ENCODE results near the gene ROCK2. TPM values are rescaled to one million over a fixed set of nuclear protein-coding genes. Genes with fewer than 3 reads are reported as not detected.
"Not testable (repeated sequence)": the region's sequence is repeated elsewhere in the genome, so short reads cannot be mapped to it uniquely, and the experiment has no call there.

ROCK2 gene
- polyA plus RNA-seq, 2 of the 4 experiments (the other 2 are of a cell fraction) = 34.0 to 38.7 TPM

- ChIA-PET CTCF (no interaction called here), POLR2A (no interaction called here)
- Histone ChIP-seq H3K27ac (no peak overlapping the region), H3K4me1 (peaks cover 23% of the 10 kb centered on the region), H3K9me3 (peaks cover 8% of the 10 kb centered on the region; the same call in 1 of the 3 replicates), H3K4me3 (no peak overlapping the region), H3K4me2 (peak overlapping the region; percentile 27)
- 21% methylated on average over 1 of the region's 1 CpG for WGBS (ENCODE audit: missing lambda C conversion rate)
- DNase-seq (ENCODE audit: low read depth in 1 of 2, low spot score in 1 of 2) (no peak), ATAC-seq (no peak), FAIRE-seq (peak; percentile 56)
- no peak for TF ChIP-seq MAZ (IDR thresholded peaks at IDR 0.05; ENCODE audit: borderline replicate concordance, low read depth, low read length)
Observed at GRCh38 chr2:11329776-11330175, 14.7 kb downstream of the ROCK2 start.

- H3K4me1 ChIP-seq = peaks cover 18% of the 10 kb centered on the region
- DNase-seq (ENCODE audit: low read depth in 1 of 2, low spot score in 1 of 2); H3K4me3 ChIP-seq; ATAC-seq; H3K4me2 ChIP-seq; H3K9me3 ChIP-seq; FAIRE-seq; POLR2A ChIA-PET; H3K27ac ChIP-seq: not testable (repeated sequence)
- CTCF ChIA-PET = interaction anchor here (0.7 to 1.8 kb wide), 2 partner anchors 84 to 196 kb away, joined by 4 to 10 read pairs; a partner anchor contains a TSS
- TF ChIP-seq MAFK (IDR thresholded peaks at IDR 0.05; ENCODE audit: partially characterized antibody) = peak; percentile 12
- 100% methylated on average over 1 of the region's 1 CpG for WGBS (ENCODE audit: missing lambda C conversion rate)
Observed at GRCh38 chr2:11328522-11328921, 15.9 kb downstream of the ROCK2 start.

GRCh38 chr2:11327871-11328270, 16.6 kb downstream of the ROCK2 start:
- ChIA-PET CTCF (interaction anchor here (0.6 to 1.8 kb wide), 2 partner anchors 195 to 354 kb away, joined by 3 to 10 read pairs; a partner anchor contains a TSS), POLR2A (no interaction called here)
- no peak overlapping the region for H3K4me2 ChIP-seq
- 68% methylated on average over 2 of the region's 2 CpGs for WGBS (ENCODE audit: missing lambda C conversion rate)
- TF ChIP-seq REST (IDR thresholded peaks at IDR 0.05) = peak; percentile 20; the same call in 1 of the 2 replicates
- TF ChIP-seq E2F6 (IDR thresholded peaks at IDR 0.05; ENCODE audit: borderline replicate concordance, low read depth) = no peak
- ATAC-seq (no peak; a peak in 1 of 6 replicates), DNase-seq (ENCODE audit: low read depth in 1 of 2, low spot score in 1 of 2) (no peak), FAIRE-seq (no peak)
- no peak overlapping the region for H3K4me3 ChIP-seq
- H3K9me3 ChIP-seq = peaks cover 8% of the 10 kb centered on the region; the same call in 1 of the 3 replicates
- no peak overlapping the region for H3K27ac ChIP-seq
- H3K4me1 ChIP-seq = peaks cover 16% of the 10 kb centered on the region

- Histone ChIP-seq H3K4me1 (peaks cover 16% of the 10 kb centered on the region), H3K4me3 (no peak overlapping the region), H3K9me3 (no peaks in the 10 kb centered on the region), H3K27ac (no peak overlapping the region), H3K4me2 (no peak overlapping the region)
- DNase-seq (ENCODE audit: low read depth in 1 of 2, low spot score in 1 of 2) = no peak
- 79% methylated on average over 4 of the region's 4 CpGs for WGBS (ENCODE audit: missing lambda C conversion rate)
- no peak for FAIRE-seq
- ATAC-seq = peak; percentile 50 to 61; a peak in 4 of 6 replicates
- ChIA-PET CTCF (interaction anchor here (1.4 to 1.8 kb wide), 3 partner anchors 120 to 195 kb away, joined by 4 to 10 read pairs (median 6); a partner anchor contains a TSS), POLR2A (interaction anchor here (1.5 kb wide), 1 partner anchor 17 kb away, joined by 3 read pairs; the partner anchor contains the start of gene ROCK2)
- TF ChIP-seq USF2 (IDR thresholded peaks at IDR 0.05) (no peak), CTCF (IDR thresholded peaks at IDR 0.05) (no peak), HES2 (IDR thresholded peaks at IDR 0.05) (no peak), RAD21 (conservative IDR thresholded peaks at IDR 0.05 in 1 of 2, IDR thresholded peaks at IDR 0.05 in 1 of 2) (no peak), HOXB13 (CRISPR knock-in tag; IDR thresholded peaks at IDR 0.05; ENCODE audit: low read depth) (no peak), NFE2L2 (conservative IDR thresholded peaks at IDR 0.05; ENCODE audit: low read length) (no peak), MYC (IDR thresholded peaks at IDR 0.05; ENCODE audit: borderline replicate concordance, low read length) (no peak), POLR2A (IDR thresholded peaks at IDR 0.05; ENCODE audit: low read length) (no peak), ZC3H11A (IDR thresholded peaks at IDR 0.05) (no peak), MAFK (IDR thresholded peaks at IDR 0.05; ENCODE audit: partially characterized antibody) (no peak), CEBPB (IDR thresholded peaks at IDR 0.05) (no peak), CHD2 (IDR thresholded peaks at IDR 0.05; ENCODE audit: low read length, partially characterized antibody) (no peak), RCOR1 (IDR thresholded peaks at IDR 0.05; ENCODE audit: low read depth, low read length) (no peak), ATOH8 (CRISPR knock-in tag; IDR thresholded peaks at IDR 0.05; ENCODE audit: low read depth) (no peak), JUNB (IDR thresholded peaks at IDR 0.05) (no peak), TFCP2L1 (CRISPR knock-in tag; IDR thresholded peaks at IDR 0.05) (no peak), FOXS1 (CRISPR knock-in tag; IDR thresholded peaks at IDR 0.05) (no peak), TP53 (CRISPR knock-in tag; IDR thresholded peaks at IDR 0.05) (no peak)
Observed at GRCh38 chr2:11326677-11327211, 17.7 kb downstream of the ROCK2 start.
